ENCODE results near the gene TMEM62. TPM values are rescaled to one million over a fixed set of nuclear protein-coding genes. Genes with fewer than 3 reads are reported as not detected.
A peak's percentile ranks its signal among the peaks of the same experiment; 100 is the strongest.

The TMEM62 gene
- total and polyA plus RNA-seq, 9 of the 15 experiments (the other 6 are each of a cell fraction or from before 2014, with no cell fraction given) = 4.4 to 16.6 (median 11.1) TPM

DNA sequence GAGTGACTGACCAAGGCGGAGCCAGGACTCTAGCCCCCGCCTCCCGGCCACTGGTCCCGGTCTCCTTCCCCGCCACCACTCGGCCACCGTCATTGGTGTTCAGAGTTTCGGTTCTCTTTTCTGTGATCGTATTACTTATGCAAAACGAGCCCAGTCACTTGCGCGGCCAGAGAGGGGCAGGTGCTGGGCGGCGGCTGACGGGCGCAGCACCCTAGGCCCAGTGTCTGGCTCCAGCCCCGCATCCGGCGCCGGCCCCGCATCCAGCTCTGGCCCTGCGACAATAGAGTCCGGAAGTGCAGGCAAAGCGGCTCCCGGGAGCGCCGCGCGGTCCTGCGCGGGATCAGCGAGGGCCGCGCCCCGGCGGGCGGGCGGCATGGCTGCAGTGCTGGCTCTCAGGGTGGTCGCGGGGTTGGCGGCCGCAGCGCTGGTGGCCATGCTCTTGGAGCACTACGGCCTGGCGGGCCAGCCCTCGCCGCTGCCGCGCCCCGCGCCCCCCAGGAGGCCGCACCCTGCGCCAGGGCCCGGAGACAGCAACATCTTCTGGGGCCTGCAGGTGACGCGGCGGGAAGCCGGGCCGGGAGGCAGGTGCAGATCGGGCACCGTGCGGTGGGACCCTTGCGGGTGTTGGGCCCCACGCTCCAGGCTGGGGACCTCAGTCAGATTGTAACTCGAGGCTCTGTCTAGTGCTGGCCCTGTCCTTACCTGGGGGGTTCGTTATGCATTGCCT is at the start of gene TMEM62 (continued):
- TF ChIP-seq, protein P1, sequence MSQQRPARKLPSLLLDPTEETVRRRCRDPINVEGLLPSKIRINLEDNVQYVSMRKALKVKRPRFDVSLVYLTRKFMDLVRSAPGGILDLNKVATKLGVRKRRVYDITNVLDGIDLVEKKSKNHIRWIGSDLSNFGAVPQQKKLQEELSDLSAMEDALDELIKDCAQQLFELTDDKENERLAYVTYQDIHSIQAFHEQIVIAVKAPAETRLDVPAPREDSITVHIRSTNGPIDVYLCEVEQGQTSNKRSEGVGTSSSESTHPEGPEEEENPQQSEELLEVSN (IDR thresholded peaks at IDR 0.05; ENCODE audit: borderline replicate concordance in 1 of 2, extremely low read depth in 1 of 2, insufficient read depth in 1 of 2, insufficient read length in 1 of 2, low read depth in 1 of 2, low read length in 1 of 2, poor library complexity in 1 of 2, severe bottlenecking in 1 of 2) = peak; percentile 75 to 78
- peak in 1 of 2 experiments; percentile 22; a peak in 1 of 4 replicates for TF ChIP-seq RAD21 (CRISPR knock-in tag; conservative IDR thresholded peaks at IDR 0.05 in 1 of 2, IDR thresholded peaks at IDR 0.05 in 1 of 2)
- TF ChIP-seq HMG20B (CRISPR knock-in tag; IDR thresholded peaks at IDR 0.05) = no peak
- no peak for TF ChIP-seq NUFIP1 (IDR thresholded peaks at IDR 0.05; ENCODE audit: partially characterized antibody)
- TF ChIP-seq, protein P2, sequence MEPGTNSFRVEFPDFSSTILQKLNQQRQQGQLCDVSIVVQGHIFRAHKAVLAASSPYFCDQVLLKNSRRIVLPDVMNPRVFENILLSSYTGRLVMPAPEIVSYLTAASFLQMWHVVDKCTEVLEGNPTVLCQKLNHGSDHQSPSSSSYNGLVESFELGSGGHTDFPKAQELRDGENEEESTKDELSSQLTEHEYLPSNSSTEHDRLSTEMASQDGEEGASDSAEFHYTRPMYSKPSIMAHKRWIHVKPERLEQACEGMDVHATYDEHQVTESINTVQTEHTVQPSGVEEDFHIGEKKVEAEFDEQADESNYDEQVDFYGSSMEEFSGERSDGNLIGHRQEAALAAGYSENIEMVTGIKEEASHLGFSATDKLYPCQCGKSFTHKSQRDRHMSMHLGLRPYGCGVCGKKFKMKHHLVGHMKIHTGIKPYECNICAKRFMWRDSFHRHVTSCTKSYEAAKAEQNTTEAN (CRISPR knock-in tag; IDR thresholded peaks at IDR 0.05) = peak; percentile 64; the same call in 1 of the 2 replicates
- no peak for TF ChIP-seq TBL1XR1 (IDR thresholded peaks at IDR 0.05; ENCODE audit: low read length in 2 of 2)
- TF ChIP-seq ETV1 (tag; conservative IDR thresholded peaks at IDR 0.05; ENCODE audit: low read depth) = peak; percentile 82
- peak; percentile 49; the same call in 1 of the 2 replicates for TF ChIP-seq NFIC (IDR thresholded peaks at IDR 0.05)
- TF ChIP-seq, protein P3, sequence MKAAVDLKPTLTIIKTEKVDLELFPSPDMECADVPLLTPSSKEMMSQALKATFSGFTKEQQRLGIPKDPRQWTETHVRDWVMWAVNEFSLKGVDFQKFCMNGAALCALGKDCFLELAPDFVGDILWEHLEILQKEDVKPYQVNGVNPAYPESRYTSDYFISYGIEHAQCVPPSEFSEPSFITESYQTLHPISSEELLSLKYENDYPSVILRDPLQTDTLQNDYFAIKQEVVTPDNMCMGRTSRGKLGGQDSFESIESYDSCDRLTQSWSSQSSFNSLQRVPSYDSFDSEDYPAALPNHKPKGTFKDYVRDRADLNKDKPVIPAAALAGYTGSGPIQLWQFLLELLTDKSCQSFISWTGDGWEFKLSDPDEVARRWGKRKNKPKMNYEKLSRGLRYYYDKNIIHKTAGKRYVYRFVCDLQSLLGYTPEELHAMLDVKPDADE (conservative IDR thresholded peaks at IDR 0.05; ENCODE audit: control insufficient read depth, low read depth, low read length) = 0 out of 2 replicates have a peak, but pooled peaks have one; percentile 25
- TF ChIP-seq CTBP1 (IDR thresholded peaks at IDR 0.05; ENCODE audit: borderline replicate concordance) = peak; percentile 92
- peak; percentile 50 for TF ChIP-seq PCBP1 (IDR thresholded peaks at IDR 0.05; ENCODE audit: low read depth, low read length, poor library complexity, severe bottlenecking)
- TF ChIP-seq RBBP5 (IDR thresholded peaks at IDR 0.05; ENCODE audit: borderline replicate concordance, insufficient read depth, low read length, poor library complexity, severe bottlenecking) = peak; percentile 97
- TF ChIP-seq, protein P4, sequence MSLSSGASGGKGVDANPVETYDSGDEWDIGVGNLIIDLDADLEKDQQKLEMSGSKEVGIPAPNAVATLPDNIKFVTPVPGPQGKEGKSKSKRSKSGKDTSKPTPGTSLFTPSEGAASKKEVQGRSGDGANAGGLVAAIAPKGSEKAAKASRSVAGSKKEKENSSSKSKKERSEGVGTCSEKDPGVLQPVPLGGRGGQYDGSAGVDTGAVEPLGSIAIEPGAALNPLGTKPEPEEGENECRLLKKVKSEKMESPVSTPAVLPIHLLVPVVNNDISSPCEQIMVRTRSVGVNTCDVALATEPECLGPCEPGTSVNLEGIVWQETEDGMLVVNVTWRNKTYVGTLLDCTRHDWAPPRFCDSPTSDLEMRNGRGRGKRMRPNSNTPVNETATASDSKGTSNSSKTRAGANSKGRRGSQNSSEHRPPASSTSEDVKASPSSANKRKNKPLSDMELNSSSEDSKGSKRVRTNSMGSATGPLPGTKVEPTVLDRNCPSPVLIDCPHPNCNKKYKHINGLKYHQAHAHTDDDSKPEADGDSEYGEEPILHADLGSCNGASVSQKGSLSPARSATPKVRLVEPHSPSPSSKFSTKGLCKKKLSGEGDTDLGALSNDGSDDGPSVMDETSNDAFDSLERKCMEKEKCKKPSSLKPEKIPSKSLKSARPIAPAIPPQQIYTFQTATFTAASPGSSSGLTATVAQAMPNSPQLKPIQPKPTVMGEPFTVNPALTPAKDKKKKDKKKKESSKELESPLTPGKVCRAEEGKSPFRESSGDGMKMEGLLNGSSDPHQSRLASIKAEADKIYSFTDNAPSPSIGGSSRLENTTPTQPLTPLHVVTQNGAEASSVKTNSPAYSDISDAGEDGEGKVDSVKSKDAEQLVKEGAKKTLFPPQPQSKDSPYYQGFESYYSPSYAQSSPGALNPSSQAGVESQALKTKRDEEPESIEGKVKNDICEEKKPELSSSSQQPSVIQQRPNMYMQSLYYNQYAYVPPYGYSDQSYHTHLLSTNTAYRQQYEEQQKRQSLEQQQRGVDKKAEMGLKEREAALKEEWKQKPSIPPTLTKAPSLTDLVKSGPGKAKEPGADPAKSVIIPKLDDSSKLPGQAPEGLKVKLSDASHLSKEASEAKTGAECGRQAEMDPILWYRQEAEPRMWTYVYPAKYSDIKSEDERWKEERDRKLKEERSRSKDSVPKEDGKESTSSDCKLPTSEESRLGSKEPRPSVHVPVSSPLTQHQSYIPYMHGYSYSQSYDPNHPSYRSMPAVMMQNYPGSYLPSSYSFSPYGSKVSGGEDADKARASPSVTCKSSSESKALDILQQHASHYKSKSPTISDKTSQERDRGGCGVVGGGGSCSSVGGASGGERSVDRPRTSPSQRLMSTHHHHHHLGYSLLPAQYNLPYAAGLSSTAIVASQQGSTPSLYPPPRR (CRISPR knock-in tag; IDR thresholded peaks at IDR 0.05; ENCODE audit: borderline replicate concordance) = 0 out of 2 replicates have a peak, but pooled peaks have one; percentile 51
- TF ChIP-seq PTTG1 (tag; IDR thresholded peaks at IDR 0.05; ENCODE audit: low read depth) = no peak
- TF ChIP-seq ZNF263 (CRISPR knock-in tag; IDR thresholded peaks at IDR 0.05; ENCODE audit: borderline replicate concordance) = peak; percentile 52

Measured in K562 (cell line).